GM23338 (cell line): ENCODE data around the gene LARGE1.

Source experiments
- CREB1 ChIP-seq: fragments of 250-450 bp; sonication (Bioruptor Pico); IDR thresholded peaks from 2 replicates; pipeline ENCODE4 v1.5.0; 2020; ENCODE audit warnings: low read depth, mild to moderate bottlenecking, moderate library complexity
- EZH2 ChIP-seq: fragments of 200-600 bp; sonication (generic); IDR thresholded peaks from one replicate; pipeline ENCODE4 v1.8.0; 2017; ENCODE audit warnings: antibody characterized with exemption, mild to moderate bottlenecking, low read depth; ENCODE audit not compliant: unreplicated experiment
- EZH2phosphoT487 ChIP-seq: fragments of 200-600 bp; sonication (generic); IDR thresholded peaks from one replicate; pipeline ENCODE4 v1.8.1; 2018; ENCODE audit warnings: antibody characterized with exemption; ENCODE audit not compliant: unreplicated experiment
- JUNB ChIP-seq: IDR thresholded peaks from one replicate; pipeline ENCODE4 v1.6.1; 2016; ENCODE audit warnings: antibody characterized with exemption; ENCODE audit not compliant: unreplicated experiment
- POLR2AphosphoS5 ChIP-seq: IDR thresholded peaks from 2 replicates; pipeline ENCODE4 v1.6.1; 2016; ENCODE audit warnings: antibody characterized with exemption, low read depth
- ZNF114 ChIP-seq: fragments of 250-450 bp; sonication (Bioruptor Pico); IDR thresholded peaks from 2 replicates; pipeline ENCODE4 v1.5.0; 2020; ENCODE audit warnings: mild to moderate bottlenecking, moderate library complexity
- ZNF331 ChIP-seq: fragments of 250-450 bp; sonication (Bioruptor Pico); IDR thresholded peaks from 2 replicates; pipeline ENCODE4 v1.5.0; 2020; ENCODE audit warnings: low read depth, mild to moderate bottlenecking, moderate library complexity
- TF ChIP-seq, protein P1 (sequence below), 2 experiments: fragments of 200-600 bp in 1 of 2; sonication (generic) in 1 of 2; conservative IDR thresholded peaks; 2 replicates each; pipeline versions ENCODE4 v1.5.1 to v1.6.1; 2016 to 2017; ENCODE audit warnings: antibody characterized with exemption in 2 of 2, low read depth in 2 of 2, mild to moderate bottlenecking in 2 of 2, moderate library complexity in 1 of 2
- TF ChIP-seq, protein P2 (sequence below): IDR thresholded peaks from one replicate; pipeline ENCODE4 v1.6.1; 2018; ENCODE audit warnings: antibody characterized with exemption; ENCODE audit not compliant: unreplicated experiment

DNA sequence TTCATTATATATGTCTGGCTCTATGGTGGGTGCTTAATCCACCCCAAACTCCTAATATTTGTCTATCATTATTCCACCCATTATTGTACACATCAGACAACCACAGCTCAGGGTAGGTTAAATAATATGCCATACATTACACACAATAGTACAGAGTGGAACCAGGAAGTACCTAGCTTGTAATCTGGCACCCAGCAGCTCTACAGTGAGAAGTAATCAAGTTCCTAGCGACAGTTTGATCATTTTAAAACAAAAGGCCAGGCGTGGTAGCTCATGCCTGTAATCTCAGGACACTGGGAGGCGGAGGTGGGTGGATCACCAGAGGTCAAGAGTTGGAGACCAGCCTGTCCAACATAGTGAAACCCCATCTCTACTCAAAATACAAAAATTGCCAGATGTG is 141.0 kb downstream of the LARGE1 start:
- no peak for TF ChIP-seq EZH2
- no peak for TF ChIP-seq EZH2phosphoT487
- TF ChIP-seq, protein P1, sequence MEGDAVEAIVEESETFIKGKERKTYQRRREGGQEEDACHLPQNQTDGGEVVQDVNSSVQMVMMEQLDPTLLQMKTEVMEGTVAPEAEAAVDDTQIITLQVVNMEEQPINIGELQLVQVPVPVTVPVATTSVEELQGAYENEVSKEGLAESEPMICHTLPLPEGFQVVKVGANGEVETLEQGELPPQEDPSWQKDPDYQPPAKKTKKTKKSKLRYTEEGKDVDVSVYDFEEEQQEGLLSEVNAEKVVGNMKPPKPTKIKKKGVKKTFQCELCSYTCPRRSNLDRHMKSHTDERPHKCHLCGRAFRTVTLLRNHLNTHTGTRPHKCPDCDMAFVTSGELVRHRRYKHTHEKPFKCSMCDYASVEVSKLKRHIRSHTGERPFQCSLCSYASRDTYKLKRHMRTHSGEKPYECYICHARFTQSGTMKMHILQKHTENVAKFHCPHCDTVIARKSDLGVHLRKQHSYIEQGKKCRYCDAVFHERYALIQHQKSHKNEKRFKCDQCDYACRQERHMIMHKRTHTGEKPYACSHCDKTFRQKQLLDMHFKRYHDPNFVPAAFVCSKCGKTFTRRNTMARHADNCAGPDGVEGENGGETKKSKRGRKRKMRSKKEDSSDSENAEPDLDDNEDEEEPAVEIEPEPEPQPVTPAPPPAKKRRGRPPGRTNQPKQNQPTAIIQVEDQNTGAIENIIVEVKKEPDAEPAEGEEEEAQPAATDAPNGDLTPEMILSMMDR (conservative IDR thresholded peaks at IDR 0.05; ENCODE audit: low read depth in 2 of 2): no peak
- no peak for TF ChIP-seq ZNF331 (CRISPR knock-in tag)
- TF ChIP-seq, protein P2, sequence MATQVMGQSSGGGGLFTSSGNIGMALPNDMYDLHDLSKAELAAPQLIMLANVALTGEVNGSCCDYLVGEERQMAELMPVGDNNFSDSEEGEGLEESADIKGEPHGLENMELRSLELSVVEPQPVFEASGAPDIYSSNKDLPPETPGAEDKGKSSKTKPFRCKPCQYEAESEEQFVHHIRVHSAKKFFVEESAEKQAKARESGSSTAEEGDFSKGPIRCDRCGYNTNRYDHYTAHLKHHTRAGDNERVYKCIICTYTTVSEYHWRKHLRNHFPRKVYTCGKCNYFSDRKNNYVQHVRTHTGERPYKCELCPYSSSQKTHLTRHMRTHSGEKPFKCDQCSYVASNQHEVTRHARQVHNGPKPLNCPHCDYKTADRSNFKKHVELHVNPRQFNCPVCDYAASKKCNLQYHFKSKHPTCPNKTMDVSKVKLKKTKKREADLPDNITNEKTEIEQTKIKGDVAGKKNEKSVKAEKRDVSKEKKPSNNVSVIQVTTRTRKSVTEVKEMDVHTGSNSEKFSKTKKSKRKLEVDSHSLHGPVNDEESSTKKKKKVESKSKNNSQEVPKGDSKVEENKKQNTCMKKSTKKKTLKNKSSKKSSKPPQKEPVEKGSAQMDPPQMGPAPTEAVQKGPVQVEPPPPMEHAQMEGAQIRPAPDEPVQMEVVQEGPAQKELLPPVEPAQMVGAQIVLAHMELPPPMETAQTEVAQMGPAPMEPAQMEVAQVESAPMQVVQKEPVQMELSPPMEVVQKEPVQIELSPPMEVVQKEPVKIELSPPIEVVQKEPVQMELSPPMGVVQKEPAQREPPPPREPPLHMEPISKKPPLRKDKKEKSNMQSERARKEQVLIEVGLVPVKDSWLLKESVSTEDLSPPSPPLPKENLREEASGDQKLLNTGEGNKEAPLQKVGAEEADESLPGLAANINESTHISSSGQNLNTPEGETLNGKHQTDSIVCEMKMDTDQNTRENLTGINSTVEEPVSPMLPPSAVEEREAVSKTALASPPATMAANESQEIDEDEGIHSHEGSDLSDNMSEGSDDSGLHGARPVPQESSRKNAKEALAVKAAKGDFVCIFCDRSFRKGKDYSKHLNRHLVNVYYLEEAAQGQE: no peak
- TF ChIP-seq ZNF114 (CRISPR knock-in tag): no peak
- no peak for TF ChIP-seq POLR2AphosphoS5
- TF ChIP-seq JUNB: no peak
- TF ChIP-seq CREB1 (CRISPR knock-in tag): no peak
